ENCODE results near the gene CTIF.

The CTIF gene

GRCh38 chr18:48644029-48644428, 105.2 kb downstream of the CTIF start:
- H3K9me3 ChIP-seq (ENCODE audit: insufficient read depth, low read length): no peaks in the 10 kb centered on the region
- no peak for TF ChIP-seq EZH2phosphoT487 (conservative IDR thresholded peaks at IDR 0.05; ENCODE audit: low read length)
- no peak for TF ChIP-seq CTCF (IDR thresholded peaks at IDR 0.05; ENCODE audit: insufficient read depth, low read length, poor library complexity, severe bottlenecking)
- H3K9me2 ChIP-seq (replicated peaks; ENCODE audit: insufficient read depth, low read length): no peaks in the 10 kb centered on the region
- no peaks in the 10 kb centered on the region for H3K79me2 ChIP-seq (ENCODE audit: insufficient read depth, low read length)
- H3K27ac ChIP-seq (ENCODE audit: low read depth, low read length): no peak overlapping the region
- no peaks in the 10 kb centered on the region for H4K20me1 ChIP-seq (ENCODE audit: low read depth, low read length)
- no peak overlapping the region for H3K4me3 ChIP-seq (ENCODE audit: insufficient read depth, low read length, poor library complexity, severe bottlenecking)
- no peaks in the 10 kb centered on the region for H3K27me3 ChIP-seq (ENCODE audit: low read length)
- no peak overlapping the region for H3K4me2 ChIP-seq (ENCODE audit: low read depth, low read length, poor library complexity, severe bottlenecking)
- no peaks in the 10 kb centered on the region for H3K36me3 ChIP-seq (ENCODE audit: low read length)
- H3F3A ChIP-seq (ENCODE audit: insufficient read depth): no peaks in the 10 kb centered on the region
- H2AFZ ChIP-seq (ENCODE audit: low read depth, low read length, severe bottlenecking): no peak overlapping the region
- H3K9ac ChIP-seq (ENCODE audit: low read length): no peak overlapping the region

GRCh38 chr18:48645427-48646002, 106.7 kb downstream of the CTIF start:
- Histone ChIP-seq H3K27ac (ENCODE audit: low read depth, low read length) (no peak overlapping the region), H3K79me2 (ENCODE audit: insufficient read depth, low read length) (no peaks in the 10 kb centered on the region), H4K20me1 (ENCODE audit: low read depth, low read length) (no peaks in the 10 kb centered on the region), H3K9ac (ENCODE audit: low read length) (no peak overlapping the region), H3F3A (ENCODE audit: insufficient read depth) (no peaks in the 10 kb centered on the region), H3K9me3 (ENCODE audit: insufficient read depth, low read length) (no peaks in the 10 kb centered on the region), H3K27me3 (ENCODE audit: low read length) (no peaks in the 10 kb centered on the region), H3K4me3 (ENCODE audit: insufficient read depth, low read length, poor library complexity, severe bottlenecking) (no peak overlapping the region), H3K36me3 (ENCODE audit: low read length) (no peaks in the 10 kb centered on the region), H3K9me2 (replicated peaks; ENCODE audit: insufficient read depth, low read length) (no peaks in the 10 kb centered on the region), H3K4me2 (ENCODE audit: low read depth, low read length, poor library complexity, severe bottlenecking) (no peak overlapping the region), H2AFZ (ENCODE audit: low read depth, low read length, severe bottlenecking) (no peak overlapping the region)
- TF ChIP-seq CTCF (IDR thresholded peaks at IDR 0.05; ENCODE audit: insufficient read depth, low read length, poor library complexity, severe bottlenecking) (no peak), EZH2phosphoT487 (conservative IDR thresholded peaks at IDR 0.05; ENCODE audit: low read length) (no peak)

GRCh38 chr18:48646976-48647375, 108.1 kb downstream of the CTIF start:
- Histone ChIP-seq H3K27ac (ENCODE audit: low read depth, low read length) (no peak overlapping the region), H3K9me3 (ENCODE audit: insufficient read depth, low read length) (no peaks in the 10 kb centered on the region), H3K4me2 (ENCODE audit: low read depth, low read length, poor library complexity, severe bottlenecking) (no peak overlapping the region), H3K9me2 (replicated peaks; ENCODE audit: insufficient read depth, low read length) (no peaks in the 10 kb centered on the region), H3K4me3 (ENCODE audit: insufficient read depth, low read length, poor library complexity, severe bottlenecking) (no peak overlapping the region), H3K79me2 (ENCODE audit: insufficient read depth, low read length) (no peaks in the 10 kb centered on the region), H3K27me3 (ENCODE audit: low read length) (no peaks in the 10 kb centered on the region), H3K36me3 (ENCODE audit: low read length) (no peaks in the 10 kb centered on the region), H4K20me1 (ENCODE audit: low read depth, low read length) (no peaks in the 10 kb centered on the region), H3F3A (ENCODE audit: insufficient read depth) (no peaks in the 10 kb centered on the region), H3K9ac (ENCODE audit: low read length) (no peak overlapping the region), H2AFZ (ENCODE audit: low read depth, low read length, severe bottlenecking) (no peak overlapping the region)
- TF ChIP-seq EZH2phosphoT487 (conservative IDR thresholded peaks at IDR 0.05; ENCODE audit: low read length) (no peak), CTCF (IDR thresholded peaks at IDR 0.05; ENCODE audit: insufficient read depth, low read length, poor library complexity, severe bottlenecking) (no peak)
